Right lobe of liver (tissue), 6 donors: ENCODE data around the gene ITPK1. TPM values are rescaled to one million over a fixed set of nuclear protein-coding genes. Genes with fewer than 3 reads are reported as not detected.
A peak's percentile ranks its signal among the peaks of the same experiment; 100 is the strongest.

Experiments used
- ATAC-seq, 4 donors: fragments of 200-7000 bp; cut with Tn5 transposase; one replicate each; pipeline ENCODE4 v1.9.1; 2020; ENCODE audit warnings: mild to moderate bottlenecking in 4 of 4, moderate library complexity in 4 of 4
- DNase-seq, 3 donors: peaks; one replicate each; pipeline ENCODE4 v3.0.0-alpha.2; 2020
- H3K27ac ChIP-seq, 3 donors: fragments of 200-600 bp; one replicate each; pipeline ENCODE4 v1.8.0; 2022
- H3K27me3 ChIP-seq, 2 donors: fragments of 200-600 bp; one replicate each; pipeline ENCODE4 v1.8.0; 2022
- H3K36me3 ChIP-seq, 4 donors: fragments of 200-600 bp; sonication (generic) in 1 of 4; one replicate each; pipeline versions ENCODE4 v1.5.1 to v1.8.0; 2017 to 2022; ENCODE audit warnings: control low read depth in 1 of 4
- H3K4me1 ChIP-seq, 4 donors: fragments of 200-600 bp; sonication (generic) in 1 of 4; one replicate each; pipeline versions ENCODE4 v1.5.1 to v1.8.0; 2017 to 2022; ENCODE audit warnings: control low read depth in 1 of 4
- H3K4me3 ChIP-seq, 3 donors: fragments of 200-600 bp; one replicate each; pipeline ENCODE4 v1.8.0; 2022
- H3K9me3 ChIP-seq, 4 donors: fragments of 200-600 bp; sonication (generic) in 1 of 4; one replicate each; pipeline versions ENCODE4 v1.5.1 to v1.8.0; 2017 to 2022; ENCODE audit warnings: control low read depth in 1 of 4
- CTCF ChIP-seq, 4 donors: fragments of 200-600 bp in 3 of 4; fragments of 450-650 bp in 1 of 4; IDR thresholded peaks; one replicate each; pipeline versions ENCODE4 v1.5.1 to v1.8.0; 2016 to 2022; ENCODE audit warnings: antibody characterized with exemption in 4 of 4, mild to moderate bottlenecking in 2 of 4
- POLR2A ChIP-seq: fragments of 450-650 bp; IDR thresholded peaks from one replicate; pipeline ENCODE4 v1.6.1; 2017; ENCODE audit warnings: antibody characterized with exemption, mild to moderate bottlenecking
- WGBS: methylation state at CpG from one replicate; pipeline ENCODE4 v1.1.6; 2018; ENCODE audit warnings: low coverage, low lambda C conversion rate; ENCODE audit not compliant: insufficient coverage; ENCODE audit errors: missing lambda C conversion rate; 5-methylcytosine and 5-hydroxymethylcytosine counted together
- intact Hi-C, 2 donors: fragments of 100-400 bp; cut with DNase I; formaldehyde crosslinking; loops; one replicate each; pipeline versions ENCODE4 v1.11.2 to v1.14.1; 2022
- total RNA-seq, 6 experiments: library from RNA; depleted of rRNA in 2 of 6; stranded (reverse); fragments of >200 nt in 2 of 6; fragmentation: NEBNext Ultra II Directional in 3 of 6; extraction: Animal tissue kit (Norgen Biotek cat#: 25700) in 3 of 6; gene quantifications; one replicate each; pipeline versions ENCODE4 v1.1.0 to v1.2.4, GENCODE V29; 2016 to 2023
- donor health status: DM: no; HTN: yes; CAD: no.
- donor health status: DM: no; HTN: no; CAD: no.
- donor health status: DM: no; HTN: no; CAD: no.
- donor health status: DM: no; HTN: yes; CAD: no.
- donor health status: DM: no; HTN: yes; CAD: no.

ITPK1 gene
- total RNA-seq, 6 experiments from 2014 or later: 28.4 to 61.0 (median 40.0) TPM

GRCh38 chr14:93049867-93050331 lies 65.8 kb downstream of the ITPK1 start:
- Histone ChIP-seq H3K9me3 (no peaks in the 10 kb centered on the region), H3K27me3 (no peaks in the 10 kb centered on the region), H3K36me3 (no peaks in the 10 kb centered on the region), H3K4me3 (no peak overlapping the region), H3K27ac (no peak overlapping the region), H3K4me1 (peaks cover 0 to 9% (median 0%) of the 10 kb centered on the region in 4 donors)
- DNase-seq: peak in 1 of 3 donors; percentile 44
- peak; percentile 23 to 38 (median 30) for ATAC-seq
- intact Hi-C loops: no loop called here
- WGBS: 85% methylated on average over 4 of the region's 12 CpGs
- TF ChIP-seq POLR2A (no peak), CTCF (IDR thresholded peaks at IDR 0.05) (no peak)

DNA sequence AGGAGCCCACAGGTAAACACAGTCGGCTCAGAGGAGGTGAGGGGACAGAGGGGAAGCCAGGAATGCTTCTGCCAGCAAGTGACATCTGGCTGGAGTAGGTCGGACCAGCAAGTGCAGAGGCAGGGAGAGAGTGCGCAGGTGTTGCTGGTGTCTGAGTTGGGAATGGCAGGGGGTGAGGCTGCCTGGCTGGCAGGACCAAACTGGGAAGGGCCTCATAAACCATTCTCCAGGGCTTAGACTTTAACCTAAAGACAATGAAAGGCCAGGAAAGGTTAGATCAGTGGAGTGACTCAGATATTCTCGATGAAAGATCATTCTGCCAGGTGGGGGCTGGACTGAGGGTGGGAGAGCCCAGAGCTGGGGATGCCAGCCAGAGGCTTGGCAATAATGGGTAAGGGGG lies 66.4 kb downstream of the ITPK1 start:
- TF ChIP-seq POLR2A (no peak), CTCF (IDR thresholded peaks at IDR 0.05) (no peak)
- 44% methylated on average over 1 of the region's 4 CpGs for WGBS
- ATAC-seq: peak in 1 of 4 donors; percentile 7
- intact Hi-C loops: no loop called here
- H3K36me3 ChIP-seq: no peaks in the 10 kb centered on the region
- H3K27ac ChIP-seq: no peak overlapping the region
- H3K27me3 ChIP-seq: no peaks in the 10 kb centered on the region
- no peak overlapping the region for H3K4me3 ChIP-seq
- no peak for DNase-seq
- H3K4me1 ChIP-seq: peaks cover 0 to 9% (median 2%) of the 10 kb centered on the region in 4 donors
- no peaks in the 10 kb centered on the region for H3K9me3 ChIP-seq

- DNase-seq (no peak), ATAC-seq (no peak)
- H3K4me3 ChIP-seq: no peak overlapping the region
- H3K36me3 ChIP-seq: no peaks in the 10 kb centered on the region
- H3K9me3 ChIP-seq: no peaks in the 10 kb centered on the region
- WGBS: 67% methylated on average over 1 of the region's 2 CpGs
- H3K27ac ChIP-seq: no peak overlapping the region
- no peak for TF ChIP-seq CTCF (IDR thresholded peaks at IDR 0.05)
- no peak for TF ChIP-seq POLR2A
- peaks cover 0 to 10% (median 5%) of the 10 kb centered on the region in 4 donors for H3K4me1 ChIP-seq
- no peaks in the 10 kb centered on the region for H3K27me3 ChIP-seq
- intact Hi-C loops: no loop called here
Measured at GRCh38 chr14:93048843-93049242, 66.9 kb downstream of the ITPK1 start.

GRCh38 chr14:93047661-93048060 lies 68.1 kb downstream of the ITPK1 start:
- H3K4me3 ChIP-seq: no peak overlapping the region
- no CpG with 5 or more reads among the region's 2 CpGs for WGBS
- ATAC-seq (no peak), DNase-seq (no peak)
- H3K4me1 ChIP-seq: peaks cover 0 to 22% (median 10%) of the 10 kb centered on the region in 4 donors
- no peaks in the 10 kb centered on the region for H3K9me3 ChIP-seq
- TF ChIP-seq POLR2A (no peak), CTCF (IDR thresholded peaks at IDR 0.05) (no peak)
- no peaks in the 10 kb centered on the region for H3K36me3 ChIP-seq
- intact Hi-C loops: no loop called here
- H3K27me3 ChIP-seq: no peaks in the 10 kb centered on the region
- no peak overlapping the region for H3K27ac ChIP-seq

DNA sequence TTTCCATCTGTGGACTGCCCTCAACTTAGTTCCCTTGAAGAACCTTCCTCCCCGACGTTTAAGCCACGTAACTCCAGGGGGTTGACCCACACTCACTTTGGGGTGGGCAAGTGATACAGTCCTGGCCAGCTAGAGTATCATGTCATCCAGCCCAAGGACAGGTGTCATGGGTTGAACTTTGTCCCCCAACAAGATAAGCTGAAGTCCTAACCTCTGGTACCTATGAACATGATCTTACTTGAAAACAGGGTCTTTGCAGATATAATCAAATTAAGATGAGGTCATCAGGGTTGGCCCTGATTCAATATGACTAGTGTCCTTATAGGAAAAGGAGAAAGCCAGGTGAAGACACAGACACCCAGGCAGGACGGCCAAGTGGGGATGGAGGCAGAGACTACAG lies 68.6 kb downstream of the ITPK1 start:
- Histone ChIP-seq H3K36me3 (no peaks in the 10 kb centered on the region), H3K27me3 (no peaks in the 10 kb centered on the region), H3K4me3 (no peak overlapping the region), H3K27ac (no peak overlapping the region), H3K4me1 (peaks cover 0 to 25% (median 10%) of the 10 kb centered on the region in 4 donors), H3K9me3 (no peaks in the 10 kb centered on the region)
- no peak for ATAC-seq
- TF ChIP-seq CTCF (IDR thresholded peaks at IDR 0.05): no peak
- no peak for TF ChIP-seq POLR2A
- no peak for DNase-seq
- WGBS: 100% methylated on average over 1 of the region's 4 CpGs
- intact Hi-C loops: no loop called here
